ENCODE data around the gene SIRT7. TPM values are rescaled to one million over a fixed set of nuclear protein-coding genes. Genes with fewer than 3 reads are reported as not detected.

Gene SIRT7
- total RNA-seq, 2 experiments from 2014 or later = 55.1 to 61.0 TPM

- H3K36me3 Mint-ChIP-seq = peaks cover 28% of the 10 kb centered on the region
- no peak for ATAC-seq
- no peaks in the 10 kb centered on the region for H3K27me3 Mint-ChIP-seq
- DNase-seq = no peak
- CTCF ChIA-PET = no interaction called here
- H3K4me3 Mint-ChIP-seq = no peak overlapping the region
- peak overlapping the region; percentile 73 for H3K27ac Mint-ChIP-seq
- no peaks in the 10 kb centered on the region for H3K9me3 Mint-ChIP-seq (ENCODE audit: low read depth)
- peaks cover 48% of the 10 kb centered on the region for H3K4me1 Mint-ChIP-seq
Measured at GRCh38 chr17:81866440-81867169, 51.4 kb downstream of the SIRT7 start.

GRCh38 chr17:81865733-81866439 lies 52.1 kb downstream of the SIRT7 start:
- ATAC-seq (no peak), DNase-seq (no peak)
- peaks cover 50% of the 10 kb centered on the region for H3K4me1 Mint-ChIP-seq
- H3K9me3 Mint-ChIP-seq (ENCODE audit: low read depth) = no peaks in the 10 kb centered on the region
- CTCF ChIA-PET = no interaction called here
- H3K36me3 Mint-ChIP-seq = peaks cover 26% of the 10 kb centered on the region
- H3K27me3 Mint-ChIP-seq = no peaks in the 10 kb centered on the region
- H3K4me3 Mint-ChIP-seq = no peak overlapping the region
- H3K27ac Mint-ChIP-seq = no peak overlapping the region

DNA sequence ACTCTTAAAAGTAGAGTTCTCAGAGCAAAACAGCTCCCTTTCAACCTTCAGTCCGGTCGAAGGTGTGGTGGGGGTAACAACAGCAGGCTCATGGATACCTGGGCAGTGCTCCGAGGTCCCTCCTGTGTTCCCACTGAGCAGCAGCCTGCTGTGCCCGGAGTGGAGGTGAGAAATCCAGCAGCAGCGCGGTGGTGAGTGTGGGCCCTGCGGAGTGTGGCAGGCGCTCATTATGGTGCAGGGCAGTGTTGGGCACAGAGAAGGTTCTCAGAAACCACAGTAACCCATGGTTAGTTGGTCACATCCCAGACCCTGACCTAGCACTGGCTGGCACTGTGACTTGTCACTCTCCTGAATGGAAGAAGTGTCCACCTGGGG lies 52.6 kb downstream of the SIRT7 start:
- Mint-ChIP-seq H3K4me1 (peaks cover 50% of the 10 kb centered on the region), H3K27ac (no peak overlapping the region), H3K9me3 (ENCODE audit: low read depth) (no peaks in the 10 kb centered on the region), H3K27me3 (no peaks in the 10 kb centered on the region), H3K4me3 (no peak overlapping the region), H3K36me3 (peaks cover 28% of the 10 kb centered on the region)
- CTCF ChIA-PET = interaction anchor here (0.9 kb wide), 1 partner anchor 155 kb away, joined by 3 read pairs; no protein-coding TSS in a partner anchor
- no peak for ATAC-seq
- DNase-seq = no peak

GRCh38 chr17:81863833-81864768 lies 53.9 kb downstream of the SIRT7 start:
- H3K36me3 Mint-ChIP-seq = peaks cover 23% of the 10 kb centered on the region

DNA sequence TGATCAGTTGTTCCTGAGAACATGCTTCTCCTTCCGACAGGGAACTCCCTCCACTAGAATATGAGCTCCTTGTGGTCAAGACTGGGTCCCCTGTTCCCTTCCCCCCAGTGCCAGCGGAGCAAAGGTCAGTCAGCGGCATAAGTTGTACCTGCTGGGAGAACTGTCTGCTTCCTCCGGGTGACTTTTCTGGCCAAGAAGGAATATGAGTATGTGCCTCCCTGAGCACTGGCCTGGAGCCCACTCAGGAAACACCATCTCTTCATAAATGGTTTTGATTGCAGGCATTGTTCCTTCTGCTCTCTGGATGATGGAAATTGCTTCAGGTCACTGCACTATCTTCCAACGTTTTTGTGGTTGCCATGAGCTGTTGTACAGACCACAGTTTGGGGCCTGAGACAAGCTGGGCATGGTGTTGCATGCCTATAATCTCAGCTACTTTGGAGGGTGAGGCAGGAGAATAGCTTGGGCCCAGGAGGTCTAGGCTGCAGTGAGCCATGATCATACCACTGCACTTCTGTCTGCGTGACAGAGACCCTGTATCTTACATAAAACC lies 54.8 kb downstream of the SIRT7 start:
- H3K4me1 Mint-ChIP-seq = peaks cover 55% of the 10 kb centered on the region
- H3K27ac Mint-ChIP-seq = peak overlapping the region; percentile 22
- no peaks in the 10 kb centered on the region for H3K9me3 Mint-ChIP-seq (ENCODE audit: low read depth)
- H3K27me3 Mint-ChIP-seq = no peaks in the 10 kb centered on the region
- CTCF ChIA-PET = interaction anchor here (1.2 kb wide), 1 partner anchor 149 kb away, joined by 4 read pairs; no protein-coding TSS in a partner anchor
- DNase-seq (no peak), ATAC-seq (no peak)
- H3K36me3 Mint-ChIP-seq = peaks cover 26% of the 10 kb centered on the region
- peak overlapping the region; percentile 55 for H3K4me3 Mint-ChIP-seq

More at GRCh38 chr17:81863833-81864768, 53.9 kb downstream of the SIRT7 start:
- ATAC-seq (no peak), DNase-seq (no peak)
- Mint-ChIP-seq H3K27ac (peak overlapping the region; percentile 54), H3K4me1 (peaks cover 50% of the 10 kb centered on the region), H3K4me3 (no peak overlapping the region), H3K9me3 (ENCODE audit: low read depth) (no peaks in the 10 kb centered on the region), H3K27me3 (no peaks in the 10 kb centered on the region)
- CTCF ChIA-PET = interaction anchor here (0.9 to 1.2 kb wide), 2 partner anchors 149 to 156 kb away, joined by 3 to 4 read pairs; no protein-coding TSS in a partner anchor

Other genes with a start within 250 kb of the SIRT7 start
- 10 to 100 TPM; 14.9 to 15.4 TPM for gene ARL16, start 234.4 kb downstream of the SIRT7 start, total RNA-seq
- gene HGS, start 234.2 kb downstream of the SIRT7 start, total RNA-seq = 100 to 1,000 TPM; 145 to 159 TPM
- gene MRPL12, start 214.8 kb downstream of the SIRT7 start, total RNA-seq = 100 to 1,000 TPM; 102 to 126 TPM
- 10 to 100 TPM; 32.8 to 40.1 TPM for gene SLC25A10, start 205.9 kb downstream of the SIRT7 start, total RNA-seq
- not detected for gene GCGR, start 114.0 kb downstream of the SIRT7 start, total RNA-seq
- 10 to 100 TPM; 49.9 to 50.1 TPM for gene MCRIP1, start 84.9 kb downstream of the SIRT7 start, total RNA-seq
- not detected for gene PPP1R27, start 83.1 kb downstream of the SIRT7 start, total RNA-seq
- gene P4HB, start 57.6 kb downstream of the SIRT7 start, total RNA-seq = 100 to 1,000 TPM; 333 to 416 TPM
- 100 to 1,000 TPM; 693 to 725 TPM for gene ARHGDIA, start 46.8 kb downstream of the SIRT7 start, total RNA-seq
- gene ALYREF, start 26.6 kb downstream of the SIRT7 start, total RNA-seq = 100 to 1,000 TPM; 215 to 236 TPM
- 100 to 1,000 TPM; 138 to 155 TPM for gene ANAPC11, start 26.5 kb downstream of the SIRT7 start, total RNA-seq
- gene NPB, start 15.9 kb downstream of the SIRT7 start, total RNA-seq = under 1 TPM in 1 of 2 experiments, not detected in 1; 0.23 TPM
- gene PCYT2, start 6.8 kb downstream of the SIRT7 start, total RNA-seq = 10 to 100 TPM; 48.5 TPM
- 10 to 100 TPM; 20.2 to 23.8 TPM for gene MAFG, start 9.6 kb upstream of the SIRT7 start, total RNA-seq
- gene PYCR1, start 19.1 kb upstream of the SIRT7 start, total RNA-seq = 10 to 100 TPM; 27.7 to 61.7 TPM
- gene MYADML2, start 29.1 kb upstream of the SIRT7 start, total RNA-seq = not detected
- gene NOTUM, start 43.0 kb upstream of the SIRT7 start, total RNA-seq = under 1 TPM in 1 of 2 experiments, not detected in 1; 0.21 TPM
- gene ASPSCR1, start 59.5 kb upstream of the SIRT7 start, total RNA-seq = 10 to 100 TPM; 29.5 to 31.4 TPM
- gene CENPX, start 104.7 kb upstream of the SIRT7 start, total RNA-seq = 10 to 100 TPM; 80.2 to 91.3 TPM
- gene LRRC45, start 105.1 kb upstream of the SIRT7 start, total RNA-seq = 10 to 100 TPM; 45.4 to 61.6 TPM
- 1 to 10 TPM; 6.4 to 6.8 TPM for gene RAC3, start 113.5 kb upstream of the SIRT7 start, total RNA-seq
- gene DCXR, start 119.5 kb upstream of the SIRT7 start, total RNA-seq = 100 to 1,000 TPM; 120 to 124 TPM
- 10 to 100 TPM; 20.9 to 23.0 TPM for gene RFNG, start 133.6 kb upstream of the SIRT7 start, total RNA-seq
- 100 to 1,000 TPM in 1 of 2 experiments, 10 to 100 TPM in 1; 92.4 to 106 TPM for gene GPS1, start 133.7 kb upstream of the SIRT7 start, total RNA-seq
- gene DUS1L, start 147.6 kb upstream of the SIRT7 start, total RNA-seq = 100 to 1,000 TPM; 134 to 139 TPM
- gene FASN, start 180.1 kb upstream of the SIRT7 start, total RNA-seq = 100 to 1,000 TPM; 229 to 277 TPM